ENCODE results near the gene MCF2L2. TPM values are rescaled to one million over a fixed set of nuclear protein-coding genes. Genes with fewer than 3 reads are reported as not detected.

MCF2L2 gene
- total and polyA plus RNA-seq, 9 of the 15 experiments (the other 6 are each of a cell fraction or from before 2014, with no cell fraction given): 0.56 to 4.2 (median 3.0) TPM

GRCh38 chr3:183255348-183255730 is 173.1 kb downstream of the MCF2L2 start (continued):
- no peak for TF ChIP-seq ZNF518B (CRISPR knock-in tag; IDR thresholded peaks at IDR 0.05)
- 0 out of 4 replicates have a peak, but pooled peaks of 1 of the 2 experiments have one; percentile 35 for TF ChIP-seq SIN3A (IDR thresholded peaks at IDR 0.05; ENCODE audit: borderline replicate concordance in 2 of 2, control insufficient read depth in 1 of 2, low read depth in 2 of 2, low read length in 2 of 2)
- peak in 1 of 3 experiments; percentile 26 for TF ChIP-seq YY1 (IDR thresholded peaks at IDR 0.05; ENCODE audit: borderline replicate concordance in 1 of 3, control insufficient read depth in 1 of 3, extremely low read depth in 1 of 3, insufficient read depth in 3 of 3, insufficient read length in 1 of 3, insufficient replicate concordance in 2 of 3, low read depth in 1 of 3, low read length in 2 of 3)
- 0 out of 2 replicates have a peak, but pooled peaks have one; percentile 30 for TF ChIP-seq JUN (IDR thresholded peaks at IDR 0.05; ENCODE audit: borderline replicate concordance, low read depth, low read length)
- TF ChIP-seq JUN (CRISPR knock-in tag; IDR thresholded peaks at IDR 0.05; ENCODE audit: borderline replicate concordance): no peak
- peak; percentile 93 to 97; a peak in 3 of 4 replicates for TF ChIP-seq UBTF (IDR thresholded peaks at IDR 0.05; ENCODE audit: borderline replicate concordance in 1 of 2, low read depth in 2 of 2, low read length in 2 of 2)
- TF ChIP-seq SNAPC5 (CRISPR knock-in tag; IDR thresholded peaks at IDR 0.05): no peak
- peak; percentile 75 for TF ChIP-seq DPF2 (IDR thresholded peaks at IDR 0.05)
- peak in 1 of 2 experiments; percentile 77; a peak in 2 of 4 replicates for TF ChIP-seq RCOR1 (IDR thresholded peaks at IDR 0.05; ENCODE audit: borderline replicate concordance in 1 of 2, low read depth in 2 of 2, low read length in 2 of 2)
- no peak for TF ChIP-seq TRIM24 (IDR thresholded peaks at IDR 0.05)
- no peak for TF ChIP-seq ATF2 (CRISPR knock-in tag; IDR thresholded peaks at IDR 0.05)
- TF ChIP-seq TOE1 (IDR thresholded peaks at IDR 0.05; ENCODE audit: borderline replicate concordance): no peak
- no peak for TF ChIP-seq TOE1 (CRISPR knock-in tag; IDR thresholded peaks at IDR 0.05; ENCODE audit: borderline replicate concordance, low read depth)
- TF ChIP-seq SRSF7 (optimal IDR thresholded peaks at IDR 0.05; ENCODE audit: low read depth, low read length): no peak
- 0 out of 2 replicates have a peak, but pooled peaks have one; percentile 19 for TF ChIP-seq CXXC5 (CRISPR knock-in tag; IDR thresholded peaks at IDR 0.05)
- 0 out of 2 replicates have a peak, but pooled peaks have one; percentile 21 for TF ChIP-seq ATF3 (IDR thresholded peaks at IDR 0.05)
- no peak for TF ChIP-seq ATF3 (CRISPR knock-in tag; conservative IDR thresholded peaks at IDR 0.05)
- no peak for TF ChIP-seq HNRNPL (IDR thresholded peaks at IDR 0.05; ENCODE audit: low read depth, low read length)
- TF ChIP-seq ZNF551 (CRISPR knock-in tag; IDR thresholded peaks at IDR 0.05): no peak
